ENCODE measurements around the gene NEU4.
"Not testable (repeated sequence)": the region's sequence is repeated elsewhere in the genome, so short reads cannot be mapped to it uniquely, and the experiment has no call there.

NEU4 gene

GRCh38 chr2:241799522-241800197 lies 9.3 kb upstream of the NEU4 start:
- no peak for DNase-seq (ENCODE audit: low read depth)

GRCh38 chr2:241800198-241800903 lies 8.6 kb upstream of the NEU4 start:
- DNase-seq (ENCODE audit: low read depth): not testable (repeated sequence)

- DNase-seq (ENCODE audit: low read depth): no peak
These were observed 7.2 kb upstream of the NEU4 start for GRCh38 chr2:241801611-241802420.

DNA sequence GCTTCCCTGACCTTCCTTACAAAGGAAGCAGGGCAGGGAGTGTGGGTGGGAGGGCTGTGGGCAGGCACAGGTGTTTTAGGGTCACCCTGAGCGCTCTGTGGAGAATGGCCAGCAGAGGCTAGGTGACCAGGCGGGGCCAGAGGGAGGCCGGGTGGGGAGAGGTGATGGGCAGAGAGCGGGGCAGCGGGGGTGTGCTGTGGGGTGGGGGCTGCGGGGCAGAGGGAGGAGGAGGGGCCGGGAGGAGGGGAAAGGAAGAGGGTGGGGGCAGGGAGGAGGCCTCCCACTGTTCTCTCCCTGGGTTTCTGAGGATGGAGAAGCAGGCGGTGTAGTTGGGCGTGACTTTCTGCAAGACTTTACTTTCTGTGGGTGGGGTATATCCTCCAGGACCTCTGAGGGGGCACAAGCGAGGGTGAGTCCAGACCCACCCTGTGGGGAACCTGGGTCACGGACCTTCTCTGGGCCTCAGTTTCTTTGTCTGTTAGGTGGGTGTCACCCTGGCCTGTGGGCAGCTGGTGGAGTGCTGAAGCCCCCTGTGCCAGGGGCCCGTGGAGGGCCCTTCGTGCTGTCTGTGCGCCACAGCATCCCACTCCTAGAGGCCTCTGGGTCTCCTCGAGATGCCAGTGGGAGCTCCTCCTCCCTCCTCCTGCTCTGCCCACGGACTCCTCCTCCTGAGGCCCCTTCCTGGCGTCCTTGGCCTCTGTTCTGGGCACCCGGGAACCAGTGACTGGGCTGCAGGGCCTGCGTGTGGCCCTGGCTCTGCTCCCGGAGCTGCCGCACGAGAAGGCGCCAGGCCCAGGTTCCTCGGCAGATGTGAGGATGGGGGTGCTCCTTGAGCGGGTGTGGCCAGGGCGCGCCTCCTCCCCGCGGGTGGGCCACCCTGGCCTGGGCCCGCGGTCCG lies 6.3 kb upstream of the NEU4 start:
- no peak for DNase-seq (ENCODE audit: low read depth)

DNA sequence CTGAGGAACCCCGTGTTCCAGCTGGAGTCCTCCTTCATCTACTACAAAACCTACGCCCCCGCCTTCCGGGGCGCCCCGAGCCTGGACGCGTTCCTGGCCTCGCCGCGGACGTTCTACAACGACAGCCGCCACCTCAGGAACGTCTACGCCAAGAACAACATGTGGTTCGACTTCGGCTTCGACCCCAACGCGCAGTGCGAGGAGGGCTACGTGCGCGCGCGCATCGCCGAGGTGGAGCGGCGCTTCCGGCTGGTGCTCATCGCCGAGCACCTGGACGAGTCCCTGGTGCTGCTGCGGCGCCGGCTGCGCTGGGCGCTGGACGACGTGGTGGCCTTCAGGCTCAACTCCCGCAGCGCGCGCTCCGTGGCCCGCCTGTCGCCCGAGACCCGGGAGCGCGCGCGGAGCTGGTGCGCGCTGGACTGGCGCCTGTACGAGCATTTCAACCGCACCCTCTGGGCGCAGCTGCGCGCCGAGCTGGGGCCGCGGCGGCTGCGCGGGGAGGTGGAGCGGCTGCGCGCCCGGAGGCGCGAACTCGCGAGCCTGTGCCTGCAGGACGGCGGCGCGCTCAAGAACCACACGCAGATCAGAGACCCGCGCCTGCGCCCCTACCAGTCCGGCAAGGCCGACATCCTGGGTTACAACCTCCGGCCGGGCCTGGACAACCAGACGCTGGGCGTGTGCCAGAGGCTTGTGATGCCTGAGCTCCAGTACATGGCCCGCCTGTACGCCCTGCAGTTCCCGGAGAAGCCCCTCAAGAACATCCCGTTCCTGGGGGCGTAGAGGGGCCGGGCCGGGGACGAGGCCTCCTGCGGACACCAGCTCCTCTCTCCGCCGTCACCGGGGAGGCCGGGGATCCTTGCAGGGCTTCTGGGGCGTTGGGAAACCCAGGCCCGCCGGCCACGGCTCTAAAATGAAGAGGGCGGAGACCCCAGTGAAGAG lies 5.3 kb upstream of the NEU4 start:
- peak; percentile 33 for DNase-seq (ENCODE audit: low read depth)

GRCh38 chr2:241804326-241805229 lies 4.4 kb upstream of the NEU4 start:
- peak; percentile 32 for DNase-seq (ENCODE audit: low read depth)

GRCh38 chr2:241806217-241806616 lies 2.8 kb upstream of the NEU4 start:
- DNase-seq (ENCODE audit: low read depth): not testable (repeated sequence)

GRCh38 chr2:241808051-241808720 lies 807 bp upstream of the NEU4 start:
- no peak for DNase-seq (ENCODE audit: low read depth)

DNA sequence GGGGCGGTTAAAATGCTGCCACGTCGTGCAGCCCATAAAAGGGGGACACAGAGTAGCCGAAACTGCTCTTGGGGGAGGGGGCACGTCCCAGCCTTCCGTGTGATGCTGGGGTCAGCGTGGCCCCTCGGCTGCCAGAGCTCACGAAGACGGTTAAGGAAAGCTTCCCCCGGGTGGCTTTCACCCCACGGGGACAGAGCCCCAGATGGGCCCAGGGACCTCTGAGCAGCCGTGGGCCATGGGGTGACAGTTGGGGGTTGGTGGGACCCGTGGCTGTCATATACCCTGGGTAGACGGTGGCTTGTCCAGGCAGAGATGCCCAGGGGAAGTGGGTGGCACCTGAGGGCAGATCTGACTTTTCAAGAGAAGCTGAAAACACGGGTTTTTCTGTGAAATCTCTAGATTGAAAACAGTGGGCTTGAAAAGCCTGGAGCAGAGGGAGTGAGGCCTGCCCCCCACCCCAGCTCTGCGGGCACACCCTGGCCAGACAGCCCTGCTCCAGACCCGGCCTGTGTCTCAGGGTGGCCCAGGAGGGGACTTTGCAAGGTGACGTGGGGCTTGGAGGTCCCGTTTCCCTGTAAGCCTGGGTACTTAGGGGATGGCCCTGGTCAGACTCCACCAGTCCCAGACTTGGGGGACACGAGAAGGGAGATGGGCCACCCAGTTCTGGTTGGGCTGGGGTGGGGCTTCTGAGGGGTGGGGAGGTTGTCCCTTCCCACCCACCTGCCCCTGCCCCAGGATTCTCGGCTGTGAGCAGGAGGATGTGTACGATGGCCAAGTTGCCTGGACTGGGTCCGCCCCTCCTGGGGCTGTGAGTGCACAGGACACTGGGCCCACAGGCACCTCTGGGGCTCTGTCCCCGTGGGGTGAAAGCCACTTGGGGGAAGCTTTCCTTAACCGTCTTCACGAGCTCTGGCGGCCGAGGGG lies 652 bp downstream of the NEU4 start:
- no peak for DNase-seq (ENCODE audit: low read depth)

DNA sequence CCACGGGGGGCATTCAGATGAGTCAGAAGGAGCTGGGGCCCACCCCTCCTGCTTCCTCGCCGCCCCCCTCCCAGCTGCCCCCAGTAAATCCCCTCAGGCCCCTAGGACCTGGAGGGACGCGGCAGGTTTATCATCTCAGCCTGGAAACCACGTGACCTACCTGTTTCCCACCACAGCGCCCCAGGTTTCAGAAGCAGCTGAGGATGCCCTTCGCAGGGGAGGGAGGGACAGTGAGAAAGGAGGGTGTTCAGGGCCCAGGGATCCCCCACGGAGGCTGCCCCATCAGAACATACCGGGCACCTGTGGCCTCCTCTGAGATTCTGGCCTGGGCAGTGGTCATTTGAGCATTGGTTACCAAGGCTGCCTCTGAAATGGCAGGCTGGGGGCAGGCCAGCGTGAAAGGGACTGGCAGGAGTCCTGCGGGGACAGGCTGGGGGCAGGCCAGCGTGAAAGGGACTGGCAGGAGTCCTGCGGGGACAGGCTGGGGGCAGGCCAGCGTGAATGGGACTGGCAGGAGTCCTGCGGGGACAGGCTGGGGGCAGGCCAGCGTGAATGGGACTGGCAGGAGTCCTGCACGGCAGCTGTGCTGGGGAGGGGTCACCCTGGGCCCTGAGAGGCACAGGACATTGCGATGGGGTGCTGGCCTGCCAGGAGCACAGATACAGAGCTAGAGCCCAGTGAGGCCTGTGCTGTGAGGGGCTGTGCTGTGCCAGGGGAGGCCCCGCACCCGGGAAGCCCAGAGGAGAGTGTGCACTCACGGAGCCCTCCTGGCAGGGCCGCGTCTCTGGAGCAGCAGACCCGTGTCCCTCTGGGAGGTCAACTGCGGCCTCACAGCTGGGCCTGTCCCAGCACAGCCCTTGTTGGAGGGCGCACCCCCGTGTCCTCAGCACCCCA lies 1.6 kb downstream of the NEU4 start:
- no peak for DNase-seq (ENCODE audit: low read depth)

DNA sequence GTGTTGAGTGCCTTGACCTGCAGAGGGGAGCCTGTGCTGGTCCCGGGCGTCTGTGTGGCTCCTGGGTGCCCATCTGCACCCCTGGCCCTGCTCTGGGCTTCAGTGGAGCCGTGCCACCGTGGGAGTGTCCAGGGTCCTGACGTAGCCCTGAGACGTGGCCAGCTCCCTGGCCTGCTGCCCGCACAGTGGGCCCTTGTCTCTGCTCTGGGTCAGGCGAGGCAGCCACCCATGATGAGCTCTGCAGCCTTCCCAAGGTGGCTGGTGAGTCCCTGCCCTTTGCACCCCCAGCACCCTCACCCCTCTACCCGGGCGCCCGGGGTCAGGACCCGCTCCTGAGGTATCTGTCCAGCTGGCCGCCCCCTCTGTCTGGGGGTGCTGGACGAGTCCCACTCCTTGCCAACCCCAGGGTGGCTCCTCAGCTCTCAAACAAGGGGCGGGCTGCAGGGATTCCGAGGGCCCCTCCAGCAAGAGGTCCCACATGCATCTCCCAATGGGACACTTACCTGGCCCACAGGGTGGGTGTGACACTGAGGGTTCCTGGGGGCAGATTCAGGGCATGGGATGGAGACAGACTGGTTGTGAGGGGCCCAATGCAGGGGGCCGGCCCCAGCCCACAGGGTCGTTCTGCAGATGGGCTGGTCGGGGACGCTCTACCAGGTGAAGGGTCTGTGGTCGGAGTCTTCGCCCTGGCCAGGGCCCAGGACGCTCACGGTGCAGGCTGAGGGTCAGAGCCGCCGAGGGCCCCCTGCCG lies 2.4 kb downstream of the NEU4 start:
- DNase-seq (ENCODE audit: low read depth): no peak

DNA sequence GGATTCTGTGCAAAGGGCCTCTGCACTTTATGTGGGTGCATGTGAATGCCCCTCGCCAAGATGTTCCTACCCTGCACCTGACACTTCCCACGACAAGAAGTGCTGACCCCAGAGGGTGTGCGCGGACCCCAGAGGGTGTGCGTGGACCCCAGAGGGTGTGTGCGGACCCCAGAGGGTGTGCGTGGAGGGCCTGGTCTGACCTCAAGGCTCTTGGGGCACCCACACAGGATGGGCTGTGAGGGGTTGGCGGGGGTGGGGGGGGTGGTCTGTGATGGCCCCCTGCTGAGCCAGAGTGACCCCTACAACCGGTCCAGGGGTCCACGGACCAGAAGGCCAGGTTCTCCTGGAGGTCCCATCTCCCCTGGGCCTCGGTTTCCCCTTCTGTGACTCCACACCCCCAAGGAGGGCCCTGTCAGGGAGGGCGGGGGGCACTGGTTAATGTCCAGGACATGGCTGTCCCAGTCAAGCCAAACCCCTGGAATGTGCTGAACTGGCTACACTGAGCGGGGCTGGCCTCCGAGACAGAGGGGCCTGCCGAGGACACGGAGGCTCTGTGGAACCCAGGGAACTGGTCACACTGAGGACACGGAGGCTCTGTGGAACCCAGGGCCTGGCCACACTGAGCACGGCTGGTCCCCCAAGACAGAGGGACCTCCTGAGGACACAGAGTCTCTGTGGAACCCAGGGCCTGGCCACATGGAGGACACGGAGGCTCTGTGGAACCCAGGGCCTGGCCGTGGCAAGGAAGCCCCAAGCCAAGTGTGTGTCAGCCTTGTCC lies 3.1 kb downstream of the NEU4 start:
- no peak for DNase-seq (ENCODE audit: low read depth)

DNA sequence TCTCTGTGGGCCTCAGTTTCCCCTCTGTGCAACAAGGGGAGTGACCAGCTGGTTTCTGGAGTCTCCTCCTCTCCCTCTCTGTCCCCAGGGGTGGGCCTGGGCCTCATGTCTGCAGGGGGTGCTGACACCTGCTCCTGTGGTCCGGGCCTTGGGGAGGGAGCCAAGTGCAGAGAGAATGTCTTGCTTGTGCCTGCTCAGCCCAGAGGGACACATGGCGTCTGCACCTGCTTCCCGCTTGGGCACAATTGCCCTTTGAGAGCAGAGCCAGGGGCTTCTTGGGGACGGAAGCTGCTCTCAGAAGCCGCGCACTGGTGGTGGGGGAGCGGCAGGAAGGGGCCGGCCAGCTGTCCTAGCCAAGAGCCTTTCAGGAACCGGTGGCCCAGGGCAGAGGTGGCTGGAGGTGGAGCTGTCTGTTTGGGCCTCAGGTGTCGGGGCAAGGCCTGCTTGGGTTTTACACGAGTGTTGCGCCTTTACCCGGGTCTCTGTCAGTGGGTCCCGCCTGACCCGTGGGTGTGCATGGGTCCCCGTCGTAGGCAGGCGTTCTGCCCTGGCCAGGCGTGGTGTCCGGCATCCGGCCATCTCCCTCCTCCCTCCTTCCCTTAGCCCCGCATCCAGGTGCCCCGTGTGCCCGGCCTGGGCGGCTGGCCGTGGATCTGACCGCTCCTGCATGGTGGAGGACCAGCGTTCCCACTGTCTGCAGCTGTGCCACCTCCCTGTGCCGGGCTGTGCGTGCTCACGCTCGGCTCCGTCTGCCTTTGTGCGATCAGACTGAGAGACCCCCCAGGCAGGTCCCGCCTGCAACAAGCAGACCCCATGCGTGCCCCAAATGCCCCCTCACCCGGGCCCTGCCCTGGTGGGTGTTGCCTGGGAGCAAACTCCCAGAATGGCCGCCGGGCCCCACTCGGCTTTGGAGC lies 4.0 kb downstream of the NEU4 start:
- DNase-seq (ENCODE audit: low read depth): no peak

DNA sequence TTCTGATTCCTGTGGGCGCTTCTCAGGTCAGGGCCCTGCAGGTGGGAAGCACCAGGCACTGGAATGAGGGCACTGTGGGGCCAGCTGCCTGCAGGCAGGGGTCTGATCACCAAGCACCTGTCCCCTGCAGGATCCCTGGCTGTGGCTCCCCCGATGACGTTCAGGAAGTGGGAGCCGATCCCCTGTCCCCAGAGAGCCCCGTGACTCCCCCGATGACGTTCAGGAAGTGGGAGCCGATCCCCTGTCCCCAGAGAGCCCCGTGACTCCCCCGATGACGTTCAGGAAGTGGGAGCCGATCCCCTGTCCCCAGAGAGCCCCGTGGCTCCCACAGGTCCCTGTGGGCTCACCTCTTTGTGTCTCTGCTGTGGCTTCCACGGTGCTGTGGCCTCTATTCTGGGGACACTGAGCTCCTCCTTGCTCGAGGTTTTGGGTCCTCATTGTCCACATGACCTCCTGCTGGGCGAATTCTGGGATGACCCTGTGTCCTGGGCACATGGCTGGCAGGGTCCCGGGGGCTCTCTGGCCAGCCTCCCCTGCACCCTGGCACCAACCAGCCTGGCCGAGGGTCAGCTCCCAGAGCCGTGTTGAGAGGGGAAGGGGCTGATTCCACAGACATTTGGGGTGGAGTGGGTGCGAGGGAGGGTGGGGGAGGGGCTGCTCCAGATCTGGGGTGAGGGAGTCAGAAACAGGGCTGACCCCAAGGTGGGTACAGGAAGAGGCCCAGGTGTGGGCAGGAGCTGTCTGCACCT lies 4.8 kb downstream of the NEU4 start:
- no peak for DNase-seq (ENCODE audit: low read depth)

All from ELR (cell line).